GM18873 (cell line): Measurements from ENCODE around the gene LRATD1.

Experiments
- ATAC-seq: cut with Tn5 transposase; IDR thresholded peaks from one replicate; pipeline ENCODE4 v1.9.1; 2021; ENCODE audit warnings: mild to moderate bottlenecking, moderate library complexity, moderate number of reproducible peaks; ENCODE audit not compliant: unreplicated experiment, low FRiP score

LRATD1 gene

GRCh38 chr2:14633061-14633460 lies 544 bp downstream of the LRATD1 start:
- no peak for ATAC-seq

- ATAC-seq = no peak
These were observed 1.1 kb downstream of the LRATD1 start for GRCh38 chr2:14633461-14634181.

- ATAC-seq = no peak
These were observed 1.6 kb downstream of the LRATD1 start for GRCh38 chr2:14634182-14634488.

- ATAC-seq = no peak
These were observed 2.2 kb downstream of the LRATD1 start for GRCh38 chr2:14634489-14635390.

DNA sequence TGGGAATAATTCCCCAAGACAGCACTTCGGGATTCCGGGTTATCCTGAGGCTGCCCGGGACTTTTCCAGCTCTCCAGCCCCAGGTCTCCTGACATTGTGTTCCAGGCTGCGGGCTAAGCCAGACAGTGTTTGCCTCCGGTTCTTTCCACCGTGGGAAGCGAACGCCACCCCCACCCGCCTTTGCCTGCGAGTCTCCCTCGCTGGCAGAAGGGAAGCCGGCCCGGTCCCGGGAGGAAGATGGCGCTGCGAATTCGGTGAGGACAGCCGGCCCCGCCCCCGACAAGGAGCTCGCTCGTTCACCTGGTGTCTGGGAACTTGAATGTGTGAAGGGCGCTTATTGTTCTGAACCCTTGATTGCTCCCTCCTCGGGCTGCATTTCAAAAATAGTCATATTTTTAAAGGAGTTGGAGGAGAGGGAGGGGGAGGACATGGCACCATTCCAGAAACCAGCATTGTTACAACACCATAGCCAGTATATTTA lies 2.9 kb downstream of the LRATD1 start:
- no peak for ATAC-seq

DNA sequence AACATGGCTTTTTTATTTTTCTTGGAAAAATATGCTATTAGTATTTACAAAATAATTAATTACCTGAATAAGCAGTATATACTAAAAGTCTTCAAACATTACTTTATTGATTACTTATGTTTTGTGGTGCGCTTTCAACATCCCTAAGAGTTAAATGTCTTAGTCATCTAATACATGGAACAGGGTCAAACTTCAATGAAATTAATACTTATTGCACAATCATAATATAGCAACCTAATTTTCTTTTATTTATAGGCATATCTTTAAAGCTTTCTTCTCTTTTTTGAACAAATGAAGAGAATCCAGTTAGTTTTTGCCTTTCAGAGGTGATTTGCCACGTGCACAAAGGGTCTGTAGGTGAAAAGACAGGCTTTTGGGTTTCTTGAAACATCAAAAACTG lies 6.0 kb downstream of the LRATD1 start:
- no peak for ATAC-seq

- ATAC-seq = no peak
These were observed 8.6 kb downstream of the LRATD1 start for GRCh38 chr2:14641116-14641515.

GRCh38 chr2:14642499-14642898 lies 10.0 kb downstream of the LRATD1 start:
- ATAC-seq = no peak

DNA sequence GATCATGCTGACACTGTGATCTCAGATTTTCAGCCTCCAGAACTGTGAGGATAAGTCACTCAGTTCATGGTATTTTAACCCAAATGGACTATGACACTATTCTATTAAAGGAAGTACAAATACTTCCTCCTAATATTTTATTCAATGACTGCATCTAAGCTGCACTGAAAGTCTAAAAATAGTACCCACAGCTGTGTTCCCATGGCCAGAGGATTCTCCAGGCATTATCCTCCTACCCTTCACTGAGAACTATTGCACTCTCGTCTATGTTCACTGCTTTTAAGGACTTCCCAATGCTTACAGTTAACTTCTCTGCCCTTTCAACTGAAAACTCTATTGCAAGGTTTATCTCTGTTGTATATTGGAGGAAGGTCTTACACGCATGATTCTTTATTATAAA lies 15.2 kb downstream of the LRATD1 start:
- no peak for ATAC-seq

DNA sequence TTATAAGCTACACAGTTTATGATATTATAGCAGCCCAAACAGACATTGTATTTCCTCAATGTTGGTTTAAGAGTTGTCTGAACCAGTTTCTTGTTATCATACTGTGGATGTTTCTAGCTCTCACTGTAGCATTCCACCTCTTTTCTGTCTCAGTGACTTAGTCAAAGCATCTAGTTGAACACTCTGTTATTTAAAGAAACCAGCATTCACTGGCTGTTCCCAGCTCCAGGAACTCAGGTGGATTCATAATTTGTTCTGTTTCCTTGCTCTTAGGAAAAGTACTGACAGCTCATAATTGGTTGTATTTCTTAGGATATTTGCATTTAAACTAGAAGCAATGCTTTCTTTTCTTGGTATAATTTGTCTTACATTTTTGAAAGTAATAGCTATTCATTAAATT lies 17.5 kb downstream of the LRATD1 start:
- no peak for ATAC-seq

DNA sequence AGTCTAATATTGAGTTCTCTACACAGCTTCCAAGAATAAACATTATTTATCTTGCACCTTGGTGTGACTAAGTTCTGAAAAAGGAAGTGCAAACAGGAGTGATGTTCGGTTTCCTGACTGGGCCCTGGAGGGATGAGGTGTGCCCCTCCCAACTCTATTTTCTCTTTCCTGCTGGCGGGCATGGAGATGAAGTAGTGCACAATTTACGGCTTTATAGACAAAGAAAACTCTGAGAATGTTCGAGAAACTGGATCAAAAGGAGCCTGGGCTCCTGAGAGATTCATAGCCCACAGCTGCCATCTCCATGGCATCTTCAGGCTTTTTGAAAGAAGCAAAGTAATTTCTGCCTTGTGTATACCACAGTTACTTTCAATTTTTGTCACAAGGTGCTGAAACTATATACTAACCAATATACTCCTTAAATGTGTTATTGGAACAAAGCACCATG lies 22.3 kb downstream of the LRATD1 start:
- ATAC-seq = peak; percentile 93

GRCh38 chr2:14656146-14656545 lies 23.6 kb downstream of the LRATD1 start:
- ATAC-seq = no peak

DNA sequence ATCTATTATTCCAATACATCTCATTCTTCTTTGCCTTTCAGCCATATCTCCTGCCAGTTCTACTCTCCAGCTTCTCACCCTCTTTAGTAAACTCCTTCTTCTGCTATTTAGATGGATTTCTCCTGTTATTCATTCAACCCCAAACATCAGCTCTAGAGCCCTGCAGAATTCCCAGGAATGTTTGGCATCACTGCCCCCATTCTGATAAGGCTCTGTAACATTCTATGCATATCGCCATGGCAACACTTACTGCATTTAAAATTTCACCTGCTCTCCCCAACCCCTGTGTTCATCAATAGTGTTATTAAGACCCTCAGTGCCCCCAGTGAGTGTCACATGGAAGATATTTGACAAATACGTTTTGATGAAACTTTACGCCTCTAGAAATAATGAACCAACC lies 28.6 kb downstream of the LRATD1 start:
- ATAC-seq = no peak

- ATAC-seq = no peak
These were observed 40.9 kb downstream of the LRATD1 start for GRCh38 chr2:14673351-14673875.

- no peak for ATAC-seq
These were observed 43.0 kb downstream of the LRATD1 start for GRCh38 chr2:14675489-14675888.

DNA sequence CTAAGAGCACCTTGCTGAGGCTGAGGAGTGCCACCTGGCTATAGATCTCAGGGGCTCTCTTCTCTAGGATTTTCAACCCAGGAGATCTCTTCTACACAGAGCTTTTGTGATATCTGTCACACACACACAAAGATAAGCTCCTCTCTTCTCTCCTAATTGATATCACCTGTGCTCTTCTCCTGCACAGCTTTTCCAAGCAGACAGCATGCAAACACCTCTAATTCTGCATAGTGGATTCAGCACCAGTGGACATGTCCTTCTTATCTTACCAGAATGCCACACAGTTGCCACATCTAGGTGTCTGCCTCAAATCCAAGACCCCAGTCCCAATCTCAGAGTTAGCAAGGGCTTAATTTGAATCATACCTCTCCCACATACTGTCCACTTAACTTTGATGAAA lies 43.9 kb downstream of the LRATD1 start:
- no peak for ATAC-seq

- no peak for ATAC-seq
These were observed 44.5 kb downstream of the LRATD1 start for GRCh38 chr2:14677039-14677438.

- no peak for ATAC-seq
These were observed 46.2 kb downstream of the LRATD1 start for GRCh38 chr2:14678761-14679160.

DNA sequence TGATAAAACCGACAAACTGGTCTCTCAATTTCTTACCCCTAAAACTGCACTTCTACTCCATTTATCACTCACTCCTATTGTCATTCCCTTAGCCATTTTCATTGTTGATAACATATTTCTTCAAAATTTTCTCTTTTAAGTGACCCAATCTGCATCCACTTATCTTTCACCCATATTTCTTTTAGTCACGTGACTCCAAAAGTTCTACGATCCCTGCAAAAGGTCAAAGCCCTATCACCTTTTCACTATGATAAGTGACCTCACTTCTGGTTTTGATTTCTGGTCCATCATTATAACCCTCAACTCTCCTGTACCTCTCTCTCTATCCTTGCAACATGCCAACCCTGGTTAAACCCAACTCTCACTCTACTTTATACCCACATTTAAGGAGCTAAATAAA lies 49.1 kb downstream of the LRATD1 start:
- no peak for ATAC-seq
